ENCODE data around the gene PERP.
A peak's percentile ranks its signal among the peaks of the same experiment; 100 is the strongest.
"Not testable (repeated sequence)": the region's sequence is repeated elsewhere in the genome, so short reads cannot be mapped to it uniquely, and the experiment has no call there.

PERP gene

GRCh38 chr6:138107078-138107751 is at the start of gene PERP:
TSS of gene PERP (minus strand) at chr6:138107419. CDS start at chr6:138107340, 79 bp downstream.
- no peak for DNase-seq

GRCh38 chr6:138155443-138155842 is 48.2 kb upstream of the PERP start:
- no peak for DNase-seq

- no peak for DNase-seq
Measured at GRCh38 chr6:138146544-138146943, 39.3 kb upstream of the PERP start.

GRCh38 chr6:138145402-138145801 is 38.2 kb upstream of the PERP start:
- no peak for DNase-seq

- DNase-seq = no peak
Measured at GRCh38 chr6:138142806-138143205, 35.6 kb upstream of the PERP start.

- peak; percentile 15 for DNase-seq
Measured at GRCh38 chr6:138129190-138129589, 22.0 kb upstream of the PERP start.

- DNase-seq = no peak
Measured at GRCh38 chr6:138128096-138128495, 20.9 kb upstream of the PERP start.

- no peak for DNase-seq
Measured at GRCh38 chr6:138124096-138124495, 16.9 kb upstream of the PERP start.

GRCh38 chr6:138119976-138120375 is 12.8 kb upstream of the PERP start:
- DNase-seq = no peak

GRCh38 chr6:138119229-138119628 is 12.0 kb upstream of the PERP start:
- DNase-seq = not testable (repeated sequence)

GRCh38 chr6:138117376-138117914 is 10.2 kb upstream of the PERP start:
- no peak for DNase-seq

- no peak for DNase-seq
Measured at GRCh38 chr6:138116661-138116999, 9.4 kb upstream of the PERP start.

GRCh38 chr6:138115877-138116660 is 8.8 kb upstream of the PERP start:
- DNase-seq = peak; percentile 89

- no peak for DNase-seq
Measured at GRCh38 chr6:138115201-138115600, 8.0 kb upstream of the PERP start.

GRCh38 chr6:138113588-138114210 is 6.5 kb upstream of the PERP start:
- no peak for DNase-seq

GRCh38 chr6:138110229-138110628 is 3.0 kb upstream of the PERP start:
- no peak for DNase-seq

GRCh38 chr6:138109042-138109997 is 2.1 kb upstream of the PERP start:
- peak; percentile 86 for DNase-seq

- DNase-seq = no peak
Measured at GRCh38 chr6:138107752-138108592, 753 bp upstream of the PERP start.

GRCh38 chr6:138106665-138107077 is 548 bp downstream of the PERP start:
- no peak for DNase-seq

- no peak for DNase-seq
Measured at GRCh38 chr6:138105880-138106664, 1.1 kb downstream of the PERP start.

- DNase-seq = no peak
Measured at GRCh38 chr6:138105446-138105845, 1.8 kb downstream of the PERP start.
